Measurements from ENCODE around the gene GAS2L3. TPM values are rescaled to one million over a fixed set of nuclear protein-coding genes. Genes with fewer than 3 reads are reported as not detected.

Gene GAS2L3
- total and polyA plus RNA-seq, 9 of the 15 experiments (the other 6 are each of a cell fraction or from before 2014, with no cell fraction given), result 1.5 to 9.8 (median 3.5) TPM

DNA sequence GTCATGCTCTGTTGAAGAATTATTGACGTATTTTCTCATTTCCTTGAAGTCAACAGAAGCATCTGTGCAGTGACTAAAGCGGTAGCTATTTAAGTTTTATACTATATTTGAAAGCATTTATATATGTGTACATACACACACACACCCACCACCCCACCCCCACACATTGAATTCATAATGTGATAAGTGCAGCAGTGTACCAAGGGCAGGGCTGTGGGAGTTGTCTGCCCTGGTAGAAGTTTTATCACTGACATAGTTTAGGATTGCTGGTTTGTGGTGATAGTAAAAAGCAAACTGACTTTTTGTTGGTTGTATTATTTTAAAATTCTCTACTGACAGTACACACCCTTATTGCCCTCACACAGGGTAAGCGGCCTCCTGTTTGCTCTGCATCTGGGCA is 39.1 kb downstream of the GAS2L3 start:
- no peak for FAIRE-seq

DNA sequence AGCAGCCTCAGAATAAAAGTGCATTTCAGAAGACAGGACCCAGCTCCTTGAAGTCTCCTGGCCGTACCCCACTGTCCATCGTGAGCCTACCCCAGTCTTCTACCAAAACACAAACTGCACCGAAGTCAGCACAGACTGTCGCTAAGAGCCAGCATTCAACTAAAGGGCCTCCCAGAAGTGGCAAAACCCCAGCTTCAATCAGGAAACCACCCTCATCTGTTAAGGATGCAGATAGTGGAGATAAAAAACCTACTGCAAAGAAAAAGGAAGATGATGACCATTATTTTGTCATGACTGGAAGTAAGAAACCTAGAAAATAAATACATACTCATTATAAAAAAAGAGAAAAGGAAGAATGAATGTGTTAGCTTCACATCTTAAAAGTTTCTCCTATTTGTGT is 51.1 kb downstream of the GAS2L3 start:
- Histone ChIP-seq H3K4me2 (ENCODE audit: insufficient read depth, low read length) (no peak overlapping the region), H3K4me1 (replicated peaks in 1 of 2; ENCODE audit: control insufficient read depth in 2 of 2, insufficient read depth in 2 of 2, low read length in 2 of 2) (no peaks in the 10 kb centered on the region), H2AFZ (ENCODE audit: low read depth, low read length) (no peak overlapping the region), H3K9me1 (ENCODE audit: control insufficient read depth, insufficient read depth, low read length) (no peaks in the 10 kb centered on the region), H3K27me3 (ENCODE audit: control insufficient read depth in 2 of 2, insufficient read depth in 2 of 2, low read length in 2 of 2) (no peaks in the 10 kb centered on the region), H3K27ac (ENCODE audit: extremely low read depth, low read depth, low read length) (no peak overlapping the region), H3K4me3 (no peak overlapping the region), H3K79me2 (ENCODE audit: control insufficient read depth, insufficient read depth, low read length) (no peaks in the 10 kb centered on the region), H3K9me3 (replicated peaks; ENCODE audit: control insufficient read depth, insufficient read depth, low read depth, low read length) (no peaks in the 10 kb centered on the region), H4K20me1 (replicated peaks; ENCODE audit: control insufficient read depth, insufficient read depth, low read length) (no peaks in the 10 kb centered on the region), H3K9ac (ENCODE audit: insufficient read depth in 1 of 2, low read depth in 2 of 2, low read length in 2 of 2) (no peak overlapping the region), H3K36me3 (ENCODE audit: control insufficient read depth, insufficient read depth, low read length) (no peaks in the 10 kb centered on the region)
- DNase-seq (ENCODE audit: extremely low read depth in 1 of 4, low spot score in 3 of 4) (no peak), FAIRE-seq (no peak), ATAC-seq (no peak)
- 10% methylated on average over 4 of the region's 4 CpGs for WGBS (ENCODE audit: insufficient coverage, low coverage, missing lambda C conversion rate)
- BruUV-seq (replicated peaks), result no TSS peak
- TF ChIP-seq ZNF184 (CRISPR knock-in tag; IDR thresholded peaks at IDR 0.05) (no peak), RNF2 (IDR thresholded peaks at IDR 0.05) (no peak), NFYB (IDR thresholded peaks at IDR 0.05; ENCODE audit: extremely low read depth, insufficient read length) (no peak)
- in situ Hi-C loops (cut with MboI), result no loop called here
- POLR2A ChIA-PET, result no interaction called here
- intact Hi-C loops (cut with micrococcal nuclease), result no loop called here
- CTCF ChIA-PET (ENCODE audit: low intra/inter-chr PET ratio), result no interaction called here

More for the DNA sequence above, 39.1 kb downstream of the GAS2L3 start:
- TF ChIP-seq OTX1 (CRISPR knock-in tag; IDR thresholded peaks at IDR 0.05) (no peak), EGR1 (conservative IDR thresholded peaks at IDR 0.05) (0 out of 2 replicates have a peak, but pooled peaks have one; percentile 12), FUS (optimal IDR thresholded peaks at IDR 0.05; ENCODE audit: low read depth, low read length) (no peak)
- ATAC-seq, result no peak
- DNase-seq (ENCODE audit: extremely low read depth in 1 of 4, low spot score in 3 of 4), result no peak
- H2AFZ ChIP-seq (ENCODE audit: low read depth, low read length), result no peak overlapping the region
- no peak overlapping the region for H3K9ac ChIP-seq (ENCODE audit: insufficient read depth in 1 of 2, low read depth in 2 of 2, low read length in 2 of 2)
- in situ Hi-C loops (cut with MboI), result no loop called here
- no peaks in the 10 kb centered on the region for H3K9me3 ChIP-seq (replicated peaks; ENCODE audit: control insufficient read depth, insufficient read depth, low read depth, low read length)
- H3K27ac ChIP-seq (ENCODE audit: extremely low read depth, low read depth, low read length), result no peak overlapping the region
- no peak overlapping the region for H3K4me3 ChIP-seq
- ChIA-PET POLR2A (no interaction called here), CTCF (ENCODE audit: low intra/inter-chr PET ratio) (no interaction called here)
- WGBS (ENCODE audit: insufficient coverage, low coverage, missing lambda C conversion rate), result 33% methylated on average over 3 of the region's 3 CpGs
- no peaks in the 10 kb centered on the region for H3K9me1 ChIP-seq (ENCODE audit: control insufficient read depth, insufficient read depth, low read length)
- no peaks in the 10 kb centered on the region; a peak in 1 of 5 replicates for H3K4me1 ChIP-seq (replicated peaks in 1 of 2; ENCODE audit: control insufficient read depth in 2 of 2, insufficient read depth in 2 of 2, low read length in 2 of 2)
- H3K4me2 ChIP-seq (ENCODE audit: insufficient read depth, low read length), result no peak overlapping the region
- H3K79me2 ChIP-seq (ENCODE audit: control insufficient read depth, insufficient read depth, low read length), result no peaks in the 10 kb centered on the region
- intact Hi-C loops (cut with micrococcal nuclease), result no loop called here
- BruUV-seq (replicated peaks), result no TSS peak
- H3K27me3 ChIP-seq (ENCODE audit: control insufficient read depth in 2 of 2, insufficient read depth in 2 of 2, low read length in 2 of 2), result no peaks in the 10 kb centered on the region
- H4K20me1 ChIP-seq (replicated peaks; ENCODE audit: control insufficient read depth, insufficient read depth, low read length), result no peaks in the 10 kb centered on the region
- no peaks in the 10 kb centered on the region for H3K36me3 ChIP-seq (ENCODE audit: control insufficient read depth, insufficient read depth, low read length)
